Mesenchymal stem cell (in vitro differentiated cells and primary cell): ENCODE data around the gene C11orf16.

Source experiments
- DNase-seq: peaks from one replicate; pipeline ENCODE4 v3.0.0-alpha.2; 2013
- H2AFZ ChIP-seq: one replicate; pipeline ENCODE4 v1.6.1; 2013; ENCODE audit warnings: low read depth, mild to moderate bottlenecking, control low read depth, inconsistent platforms, low read length, moderate library complexity
- H2AK5ac ChIP-seq: 2 replicates; pipeline ENCODE4 v1.6.1; 2013; ENCODE audit warnings: low read length, moderate library complexity, mild to moderate bottlenecking, inconsistent platforms; ENCODE audit not compliant: severe bottlenecking
- H2BK120ac ChIP-seq: one replicate; pipeline ENCODE4 v1.6.1; 2013; ENCODE audit warnings: low read depth, mild to moderate bottlenecking, inconsistent platforms, low read length, moderate library complexity
- H2BK12ac ChIP-seq, 2 experiments: one replicate each; pipeline ENCODE4 v1.6.1; 2013; ENCODE audit warnings: inconsistent platforms in 2 of 2, low read length in 2 of 2, mild to moderate bottlenecking in 2 of 2, moderate library complexity in 2 of 2, control low read depth in 1 of 2
- H2BK15ac ChIP-seq: one replicate; pipeline ENCODE4 v1.6.1; 2013; ENCODE audit warnings: mild to moderate bottlenecking, low read depth, inconsistent platforms; ENCODE audit not compliant: poor library complexity, severe bottlenecking
- H2BK5ac ChIP-seq: 2 replicates; pipeline ENCODE4 v1.6.1; 2013; ENCODE audit warnings: low read depth, mild to moderate bottlenecking, low read length, control low read depth, inconsistent platforms; ENCODE audit not compliant: poor library complexity, severe bottlenecking
- H3K14ac ChIP-seq, 2 experiments: one replicate each; pipeline ENCODE4 v1.6.1; 2013; ENCODE audit warnings: inconsistent platforms in 2 of 2, low read length in 2 of 2, control low read depth in 1 of 2, mild to moderate bottlenecking in 1 of 2, moderate library complexity in 1 of 2
- H3K18ac ChIP-seq, 2 experiments: one replicate each; pipeline ENCODE4 v1.6.1; 2013; ENCODE audit warnings: inconsistent platforms in 2 of 2, low read length in 2 of 2, control low read depth in 1 of 2, low read depth in 1 of 2, mild to moderate bottlenecking in 1 of 2
- H3K23ac ChIP-seq, 2 experiments: one replicate each; pipeline ENCODE4 v1.6.1; 2013; ENCODE audit warnings: inconsistent platforms in 2 of 2, low read length in 2 of 2, mild to moderate bottlenecking in 2 of 2, moderate library complexity in 2 of 2, control low read depth in 1 of 2
- H3K27ac ChIP-seq: 2 replicates; pipeline ENCODE4 v1.5.1; 2013; ENCODE audit warnings: mild to moderate bottlenecking, moderate library complexity, low read length, control low read depth, inconsistent platforms; ENCODE audit not compliant: poor library complexity, severe bottlenecking
- H3K27me3 ChIP-seq, 2 experiments: 2 replicates each; pipeline versions ENCODE4 v1.6.1 to v1.7.0; 2013; ENCODE audit warnings: low read length in 2 of 2, mild to moderate bottlenecking in 2 of 2, moderate library complexity in 2 of 2, control low read depth in 1 of 2, inconsistent platforms in 1 of 2; ENCODE audit not compliant: control insufficient read depth in 1 of 2, insufficient read depth in 1 of 2
- H3K36me3 ChIP-seq, 2 experiments: 2 replicates each; pipeline versions ENCODE4 v1.6.1 to v1.7.0; 2013; ENCODE audit warnings: low read length in 2 of 2, control low read depth in 1 of 2, inconsistent platforms in 1 of 2, low read depth in 1 of 2, mild to moderate bottlenecking in 1 of 2; ENCODE audit not compliant: insufficient read depth in 2 of 2, control insufficient read depth in 1 of 2
- H3K4ac ChIP-seq, 2 experiments: one replicate each; pipeline ENCODE4 v1.6.1; 2013; ENCODE audit warnings: inconsistent platforms in 2 of 2, low read length in 2 of 2, mild to moderate bottlenecking in 2 of 2, moderate library complexity in 2 of 2, control low read depth in 1 of 2, low read depth in 1 of 2
- H3K4me1 ChIP-seq: 2 replicates; pipeline ENCODE4 v1.6.1; 2013; ENCODE audit warnings: low read depth, low read length, control low read depth; ENCODE audit not compliant: control insufficient read depth, insufficient read depth
- H3K4me2 ChIP-seq: 2 replicates; pipeline ENCODE4 v1.6.1; 2013; ENCODE audit warnings: low read length, mild to moderate bottlenecking, inconsistent platforms; ENCODE audit not compliant: poor library complexity, severe bottlenecking
- H3K4me3 ChIP-seq, 2 experiments: 2 replicates each; pipeline versions ENCODE4 v1.5.1 to v1.7.0; 2013; ENCODE audit warnings: low read length in 2 of 2, mild to moderate bottlenecking in 2 of 2, control low read depth in 1 of 2, low read depth in 1 of 2; ENCODE audit not compliant: insufficient read depth in 1 of 2
- H3K79me1 ChIP-seq: replicated peaks from 2 replicates; pipeline ENCODE4 v1.6.1; 2013; ENCODE audit warnings: mild to moderate bottlenecking, control low read depth, low read length, inconsistent platforms; ENCODE audit not compliant: poor library complexity, severe bottlenecking
- H3K9ac ChIP-seq: 2 replicates; pipeline ENCODE4 v1.7.0; 2013; ENCODE audit warnings: mild to moderate bottlenecking, low read length, moderate library complexity
- H3K9me3 ChIP-seq: 2 replicates; pipeline ENCODE4 v1.7.0; 2013; ENCODE audit warnings: mild to moderate bottlenecking, low read length; ENCODE audit not compliant: control insufficient read depth
- H4K8ac ChIP-seq: one replicate; pipeline ENCODE4 v1.6.1; 2013; ENCODE audit warnings: inconsistent platforms, mild to moderate bottlenecking, low read length, moderate library complexity
- H4K91ac ChIP-seq: one replicate; pipeline ENCODE4 v1.6.1; 2013; ENCODE audit warnings: mild to moderate bottlenecking, low read length, inconsistent platforms
- WGBS: methylation state at CpG from one replicate; pipeline ENCODE4 v1.1.7; 2013; ENCODE audit warnings: mixed read lengths; 5-methylcytosine and 5-hydroxymethylcytosine counted together

Gene C11orf16

DNA sequence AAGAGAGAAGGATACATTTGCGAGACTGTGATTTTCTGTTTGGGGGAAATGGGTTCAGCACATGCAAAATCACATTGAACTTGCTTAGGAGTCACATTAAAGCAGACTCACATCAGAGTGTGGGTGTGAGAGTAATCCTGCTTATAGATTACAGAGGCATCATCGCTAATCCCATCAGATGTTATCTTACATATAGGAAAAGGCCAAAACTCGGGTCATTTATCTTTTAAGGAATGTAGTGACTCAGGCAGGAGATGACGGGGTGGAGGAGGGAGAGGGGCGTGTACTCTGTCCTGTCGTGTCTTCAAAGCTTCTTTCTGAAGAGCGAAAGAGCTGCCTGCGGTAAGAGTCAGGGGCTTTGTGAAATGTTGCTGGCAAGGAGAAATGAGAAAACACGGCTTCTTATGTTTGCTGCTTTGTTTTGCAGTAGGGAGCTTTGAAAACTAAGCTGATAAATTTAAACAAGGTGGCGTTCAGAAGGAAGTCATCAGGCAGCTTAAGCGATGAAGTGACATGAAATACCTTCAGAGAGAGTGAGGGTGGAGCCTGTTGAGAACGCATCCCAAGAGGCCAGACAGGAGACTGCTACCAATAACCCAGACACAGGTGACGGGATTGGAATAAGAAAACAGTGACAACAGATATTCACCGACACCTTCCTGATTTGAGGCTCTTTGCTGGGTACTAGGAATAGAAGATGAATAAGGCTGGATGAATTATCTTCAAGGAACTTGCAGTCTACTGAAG is 2.2 kb upstream of the C11orf16 start:
- Histone ChIP-seq H3K79me1 (no peaks in the 10 kb centered on the region), H3K27ac (no peak overlapping the region), H2BK5ac (no peak overlapping the region), H3K9ac (peak overlapping the region; percentile 45), H3K4me3 (peak overlapping the region in 1 of 2 experiments; percentile 52), H4K91ac (no peak overlapping the region), H3K27me3 (no peaks in the 10 kb centered on the region), H3K4ac (no peak overlapping the region), H2BK120ac (no peak overlapping the region), H2BK15ac (no peak overlapping the region), H3K23ac (no peak overlapping the region), H4K8ac (no peak overlapping the region), H2AK5ac (no peak overlapping the region), H3K4me2 (peak overlapping the region; percentile 7), H3K36me3 (no peaks in the 10 kb centered on the region), H3K18ac (peak overlapping the region in 1 of 2 experiments; percentile 28), H2AFZ (no peak overlapping the region), H3K14ac (no peak overlapping the region), H3K9me3 (no peaks in the 10 kb centered on the region), H3K4me1 (peaks cover 11% of the 10 kb centered on the region), H2BK12ac (peak overlapping the region in 1 of 2 experiments; percentile 21)
- 18% methylated on average over 14 of the region's 14 CpGs for WGBS
- peak; percentile 92 for DNase-seq

DNA sequence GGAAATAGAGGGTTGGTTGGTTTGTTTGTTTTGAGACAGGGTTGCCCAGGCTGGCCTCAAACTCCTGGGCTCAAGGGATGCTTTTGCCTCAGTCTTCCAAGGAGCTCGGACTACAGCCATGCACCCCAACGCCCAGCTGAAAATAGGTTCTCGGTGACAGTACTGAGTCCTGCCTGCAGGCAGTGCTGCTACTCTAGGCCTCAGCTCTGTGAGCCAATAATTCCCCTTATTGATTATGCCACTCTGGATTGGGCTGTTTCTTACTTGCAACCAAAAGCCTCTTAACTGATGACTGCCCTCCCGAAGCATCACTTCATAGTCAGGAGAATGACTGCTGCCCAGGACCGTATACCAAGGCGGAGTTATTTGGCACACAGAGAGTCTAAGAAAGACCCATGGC is 1.2 kb upstream of the C11orf16 start:
- Histone ChIP-seq H3K36me3 (no peaks in the 10 kb centered on the region), H3K79me1 (no peaks in the 10 kb centered on the region), H3K9ac (no peak overlapping the region), H3K23ac (no peak overlapping the region), H4K91ac (no peak overlapping the region), H3K4ac (no peak overlapping the region), H2AK5ac (no peak overlapping the region), H3K4me1 (peaks cover 11% of the 10 kb centered on the region), H2BK15ac (no peak overlapping the region), H2BK120ac (no peak overlapping the region), H3K9me3 (no peaks in the 10 kb centered on the region), H3K4me2 (no peak overlapping the region), H3K27ac (no peak overlapping the region), H2AFZ (no peak overlapping the region), H3K4me3 (no peak overlapping the region), H3K14ac (no peak overlapping the region), H3K18ac (peak overlapping the region; percentile 0 to 34), H4K8ac (no peak overlapping the region), H2BK5ac (peak overlapping the region; percentile 23), H2BK12ac (peak overlapping the region in 1 of 2 experiments; percentile 95), H3K27me3 (no peaks in the 10 kb centered on the region)
- WGBS, result 92% methylated on average over 6 of the region's 6 CpGs
- peak; percentile 17 for DNase-seq

DNA sequence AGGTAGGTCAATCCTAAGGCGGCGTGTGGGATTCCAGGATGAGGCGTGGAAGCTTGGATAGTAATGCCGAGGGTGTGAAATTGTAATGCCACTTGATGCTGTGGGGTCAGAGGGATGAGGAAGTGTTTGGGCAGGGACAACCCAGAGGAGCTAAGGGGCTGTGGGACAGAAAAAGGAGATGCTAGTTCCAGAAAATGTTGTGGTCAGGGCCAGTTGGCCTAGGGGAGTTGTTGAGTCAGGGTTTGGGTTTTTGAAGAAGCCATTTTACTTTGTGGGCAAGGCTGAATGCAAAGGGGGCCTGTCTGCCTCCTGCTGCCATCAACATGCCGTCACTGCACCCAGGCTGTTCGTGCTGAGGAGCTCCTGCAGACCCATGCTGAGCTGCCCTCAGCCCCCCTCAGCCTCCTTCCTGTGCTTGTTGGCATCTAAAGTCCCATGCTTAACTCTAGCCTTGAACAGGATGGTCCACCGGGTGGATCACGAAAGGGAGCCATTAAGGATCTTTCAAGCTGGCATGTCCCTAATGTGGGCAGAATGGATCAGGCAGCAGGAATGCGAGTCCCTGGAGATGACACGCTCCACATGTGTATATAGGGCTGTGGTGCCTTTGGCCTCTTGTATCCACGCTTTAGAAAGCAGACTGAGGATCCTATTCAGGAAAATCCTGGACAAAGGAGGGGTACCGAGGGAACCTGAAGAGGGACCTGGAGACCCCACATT is 2.1 kb downstream of the C11orf16 start:
- Histone ChIP-seq H3K27me3 (no peaks in the 10 kb centered on the region), H2BK5ac (no peak overlapping the region), H3K9ac (no peak overlapping the region), H3K27ac (no peak overlapping the region), H3K18ac (peak overlapping the region in 1 of 2 experiments; percentile 1), H3K4me2 (no peak overlapping the region), H3K14ac (peak overlapping the region in 1 of 2 experiments; percentile 0), H4K8ac (no peak overlapping the region), H4K91ac (no peak overlapping the region), H2BK12ac (peak overlapping the region; percentile 21 to 30), H3K79me1 (no peaks in the 10 kb centered on the region), H2BK15ac (no peak overlapping the region), H2BK120ac (no peak overlapping the region), H3K4ac (no peak overlapping the region), H3K9me3 (no peaks in the 10 kb centered on the region), H3K4me1 (peaks cover 9% of the 10 kb centered on the region), H2AK5ac (no peak overlapping the region), H3K4me3 (no peak overlapping the region), H3K36me3 (peaks cover under 1 to 7% of the 10 kb centered on the region in 2 experiments), H2AFZ (no peak overlapping the region), H3K23ac (no peak overlapping the region)
- 94% methylated on average over 12 of the region's 12 CpGs for WGBS
- DNase-seq, result no peak

DNA sequence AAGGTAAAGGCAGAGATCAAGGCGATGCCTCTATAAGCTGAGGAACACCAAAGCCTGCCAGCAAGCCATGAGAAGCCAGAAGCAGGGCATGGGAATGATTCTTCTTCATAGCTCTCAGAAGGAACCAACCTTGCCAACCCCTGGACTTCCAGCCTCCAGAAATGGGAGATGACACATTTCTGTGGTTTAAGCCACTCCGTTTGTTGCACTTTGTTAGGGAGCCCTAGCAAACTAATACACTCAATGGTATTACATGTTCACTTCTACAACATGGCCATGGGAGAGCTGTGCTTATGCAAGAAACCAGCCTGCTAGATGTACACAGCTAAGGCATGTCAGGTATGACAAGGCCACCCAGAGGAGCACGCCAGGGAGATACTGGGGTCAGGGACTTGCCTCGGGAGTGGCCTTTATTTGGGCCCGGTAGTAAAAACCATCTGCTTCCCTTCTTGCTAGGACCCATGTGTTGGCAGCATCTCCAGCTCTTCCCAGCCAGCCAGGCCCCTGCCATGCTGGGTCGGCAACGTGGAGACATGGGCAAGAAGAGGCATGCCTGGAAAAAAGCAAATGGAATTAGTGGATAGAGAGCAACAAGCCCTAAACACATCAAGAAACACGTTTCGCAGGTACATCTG is 3.6 kb downstream of the C11orf16 start:
- Histone ChIP-seq H3K27me3 (no peaks in the 10 kb centered on the region), H3K18ac (no peak overlapping the region), H2AFZ (no peak overlapping the region), H3K9ac (no peak overlapping the region), H2BK5ac (no peak overlapping the region), H3K27ac (no peak overlapping the region), H4K91ac (no peak overlapping the region), H2BK15ac (no peak overlapping the region), H3K4ac (no peak overlapping the region), H4K8ac (no peak overlapping the region), H2BK120ac (no peak overlapping the region), H3K14ac (no peak overlapping the region), H2AK5ac (no peak overlapping the region), H3K4me1 (peaks cover 7% of the 10 kb centered on the region), H2BK12ac (no peak overlapping the region), H3K4me3 (no peak overlapping the region), H3K9me3 (no peaks in the 10 kb centered on the region), H3K4me2 (no peak overlapping the region), H3K79me1 (no peaks in the 10 kb centered on the region), H3K23ac (no peak overlapping the region), H3K36me3 (peaks cover 12 to 16% of the 10 kb centered on the region in 2 experiments)
- DNase-seq, result peak; percentile 36
- WGBS, result 90% methylated on average over 9 of the region's 9 CpGs
